ENCODE data around the gene ZNF326.
"Not testable (repeated sequence)": the region's sequence is repeated elsewhere in the genome, so short reads cannot be mapped to it uniquely, and the experiment has no call there.

ZNF326 gene

DNA sequence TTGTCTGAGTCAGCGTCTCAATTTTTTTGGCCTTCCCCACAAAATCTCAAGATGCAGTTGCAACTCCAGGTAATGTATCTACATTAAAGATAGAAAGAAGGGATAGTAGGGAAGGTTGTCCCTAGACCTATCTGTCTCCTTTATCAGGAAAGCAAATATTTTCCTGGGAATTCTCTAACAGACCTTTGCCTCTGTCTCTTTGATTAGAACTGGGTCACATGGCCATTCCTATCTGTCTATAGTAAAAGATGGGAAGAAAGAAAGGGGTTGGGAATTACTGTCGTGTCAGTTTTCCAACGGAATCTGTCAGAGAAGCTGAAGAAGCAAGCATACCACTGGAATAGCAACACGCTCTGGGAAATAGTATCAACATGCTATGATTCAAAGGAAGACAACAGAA is 48.7 kb downstream of the ZNF326 start:
- in situ Hi-C loops (cut with MboI; ENCODE audit: low sequenced_read_pairs): no loop called here
- H3K36me3 ChIP-seq (replicated peaks): no peaks in the 10 kb centered on the region
- H3K4me3 ChIP-seq: no peak overlapping the region
- H3K4me1 ChIP-seq: peaks cover 3% of the 10 kb centered on the region
- DNase-seq (ENCODE audit: low spot score in 2 of 2): no peak
- H3K9me3 ChIP-seq: no peaks in the 10 kb centered on the region
- peaks cover 12% of the 10 kb centered on the region; the same call in 1 of the 2 replicates for H3K27me3 ChIP-seq (ENCODE audit: low read depth)

GRCh38 chr1:90044346-90044745 is 49.4 kb downstream of the ZNF326 start:
- Histone ChIP-seq H3K36me3 (replicated peaks) (no peaks in the 10 kb centered on the region), H3K27me3 (ENCODE audit: low read depth) (peaks cover 15% of the 10 kb centered on the region), H3K9me3 (no peaks in the 10 kb centered on the region), H3K4me3 (no peak overlapping the region), H3K4me1 (peaks cover 3% of the 10 kb centered on the region)
- no peak for DNase-seq (ENCODE audit: low spot score in 2 of 2)
- in situ Hi-C loops (cut with MboI; ENCODE audit: low sequenced_read_pairs): no loop called here

DNA sequence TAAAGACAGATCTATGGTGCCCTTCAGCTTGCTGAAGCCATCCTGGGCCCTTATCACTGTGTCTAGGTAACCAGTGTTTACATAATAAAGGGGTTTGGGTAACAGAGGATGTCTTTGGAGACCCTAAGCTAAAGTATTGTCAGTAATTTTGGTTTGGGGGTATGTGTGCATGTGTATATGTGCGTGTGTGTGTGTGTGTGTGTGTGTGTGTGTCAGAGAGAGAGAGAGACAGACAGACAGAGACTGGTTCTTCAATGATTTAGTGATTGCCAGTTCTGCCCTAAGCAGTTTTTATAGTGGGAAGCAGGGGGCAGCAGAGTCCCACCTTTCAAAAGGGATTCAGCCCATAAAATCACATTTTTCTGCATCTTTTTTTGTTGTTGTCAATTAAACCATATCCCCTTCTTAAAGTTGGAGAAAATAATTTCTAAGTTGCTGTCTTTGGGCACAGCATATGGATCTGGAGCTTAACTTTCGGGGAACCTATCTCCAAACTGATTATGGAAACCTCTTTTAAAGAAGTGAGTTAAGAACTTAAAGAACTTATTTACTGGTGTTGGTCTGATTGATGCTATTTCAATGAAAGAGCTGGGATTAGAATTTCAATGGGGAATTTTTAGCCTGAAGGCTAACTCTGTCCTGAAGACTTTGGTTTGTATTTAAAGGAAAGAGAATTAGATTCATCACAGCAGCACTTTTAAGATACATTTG is 51.1 kb downstream of the ZNF326 start:
- peak; percentile 64 to 70 for DNase-seq (ENCODE audit: low spot score in 2 of 2)
- peaks cover 3% of the 10 kb centered on the region for H3K4me1 ChIP-seq
- H3K9me3 ChIP-seq: no peaks in the 10 kb centered on the region
- H3K36me3 ChIP-seq (replicated peaks): no peaks in the 10 kb centered on the region
- in situ Hi-C loops (cut with MboI; ENCODE audit: low sequenced_read_pairs): no loop called here
- H3K27me3 ChIP-seq (ENCODE audit: low read depth): peaks cover 24% of the 10 kb centered on the region
- H3K4me3 ChIP-seq: no peak overlapping the region

GRCh38 chr1:90046635-90047034 is 51.7 kb downstream of the ZNF326 start:
- H3K4me1 ChIP-seq: peaks cover 3% of the 10 kb centered on the region
- in situ Hi-C loops (cut with MboI; ENCODE audit: low sequenced_read_pairs): no loop called here
- no peak for DNase-seq (ENCODE audit: low spot score in 2 of 2)
- no peaks in the 10 kb centered on the region for H3K36me3 ChIP-seq (replicated peaks)
- H3K4me3 ChIP-seq: no peak overlapping the region
- H3K27me3 ChIP-seq (ENCODE audit: low read depth): peaks cover 30% of the 10 kb centered on the region
- no peaks in the 10 kb centered on the region for H3K9me3 ChIP-seq

DNA sequence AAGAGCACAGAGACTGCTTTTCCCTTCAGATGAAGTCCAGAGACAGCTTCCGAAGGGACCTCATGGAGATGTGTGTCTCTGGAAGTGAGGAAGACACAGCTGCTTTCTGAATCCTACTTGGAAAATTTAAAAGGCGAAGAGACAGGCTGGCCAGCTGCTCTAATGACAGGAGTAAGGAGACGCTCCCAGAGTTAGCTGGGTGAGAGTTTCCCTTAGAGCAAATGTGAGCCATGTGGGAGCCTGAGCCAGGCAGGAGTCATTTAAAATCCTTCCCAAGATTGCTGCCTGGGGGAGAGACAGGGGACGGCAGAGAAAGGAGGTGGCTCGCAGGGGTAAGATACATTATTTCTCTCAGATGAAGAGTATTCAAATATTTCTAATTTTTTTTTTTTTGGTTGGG is 53.1 kb downstream of the ZNF326 start:
- DNase-seq (ENCODE audit: low spot score in 2 of 2): no peak
- Histone ChIP-seq H3K36me3 (replicated peaks) (no peaks in the 10 kb centered on the region), H3K4me3 (no peak overlapping the region), H3K4me1 (peaks cover 3% of the 10 kb centered on the region), H3K9me3 (no peaks in the 10 kb centered on the region), H3K27me3 (ENCODE audit: low read depth) (peaks cover 33% of the 10 kb centered on the region)
- in situ Hi-C loops (cut with MboI; ENCODE audit: low sequenced_read_pairs): no loop called here

GRCh38 chr1:90062700-90063643 is 68.1 kb downstream of the ZNF326 start:
- H3K4me3 ChIP-seq; H3K9me3 ChIP-seq; in situ Hi-C loops (cut with MboI; ENCODE audit: low sequenced_read_pairs); H3K4me1 ChIP-seq; DNase-seq (ENCODE audit: low spot score in 2 of 2); H3K36me3 ChIP-seq (replicated peaks): not testable (repeated sequence)
- H3K27me3 ChIP-seq (ENCODE audit: low read depth): peaks cover 29% of the 10 kb centered on the region

DNA sequence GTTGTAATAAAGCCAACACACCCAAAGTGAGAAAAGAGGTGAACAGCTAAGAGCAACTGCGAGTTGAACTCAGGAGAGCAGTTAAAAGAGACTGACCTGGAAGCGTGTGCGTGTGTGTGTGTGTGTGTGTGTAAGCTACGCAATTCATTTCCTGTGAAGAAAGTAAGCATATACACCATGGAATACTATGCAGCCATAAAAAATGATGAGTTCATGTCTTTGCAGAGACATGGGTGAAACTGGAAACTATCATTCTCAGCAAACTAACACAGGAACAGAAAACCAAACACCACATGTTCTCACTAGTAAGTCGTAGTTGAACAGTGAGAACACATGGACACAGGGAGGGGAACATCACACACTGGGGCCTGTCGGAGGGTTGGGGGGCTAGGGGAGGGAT is 69.2 kb downstream of the ZNF326 start:
- DNase-seq (ENCODE audit: low spot score in 2 of 2); H3K9me3 ChIP-seq; H3K4me1 ChIP-seq; H3K36me3 ChIP-seq (replicated peaks); in situ Hi-C loops (cut with MboI; ENCODE audit: low sequenced_read_pairs); H3K4me3 ChIP-seq: not testable (repeated sequence)
- peaks cover 29% of the 10 kb centered on the region for H3K27me3 ChIP-seq (ENCODE audit: low read depth)

DNA sequence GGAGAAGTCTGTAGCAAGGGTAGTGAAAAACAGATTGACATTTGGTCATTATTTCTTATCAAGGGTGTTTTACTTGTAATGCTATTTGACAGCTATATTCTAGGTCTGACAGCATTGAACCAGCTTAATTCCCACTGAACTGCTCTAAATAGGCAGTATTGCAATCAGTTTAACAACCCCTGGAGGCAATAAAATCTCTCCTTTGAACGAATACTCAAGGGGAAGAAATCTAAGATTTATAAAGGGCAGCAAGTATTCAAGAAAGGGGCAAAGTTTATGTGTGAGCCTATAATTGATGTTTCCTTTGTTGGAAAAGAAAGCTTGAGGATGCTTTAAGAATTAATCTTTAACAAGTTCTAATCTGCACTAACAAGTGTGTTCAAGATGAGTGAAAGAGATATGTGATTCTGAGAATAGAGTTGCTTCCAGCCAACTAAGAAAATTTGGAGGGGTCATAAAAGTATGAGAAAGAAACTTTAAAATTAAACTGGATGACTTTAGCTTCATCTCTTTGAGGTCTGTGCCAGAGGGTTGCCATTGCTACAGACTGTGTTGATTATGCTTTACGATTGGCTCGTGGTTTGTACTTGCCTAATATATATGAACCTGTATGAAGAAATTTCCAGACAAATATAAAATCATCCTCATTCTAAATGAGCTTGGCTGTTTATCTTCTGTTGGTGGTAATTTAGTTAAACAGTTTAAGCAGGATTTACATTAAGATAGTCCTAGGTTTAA is 72.5 kb downstream of the ZNF326 start:
- DNase-seq (ENCODE audit: low spot score in 2 of 2): peak in 1 of 2 experiments; percentile 80
- H3K4me3 ChIP-seq: no peak overlapping the region
- in situ Hi-C loops (cut with MboI; ENCODE audit: low sequenced_read_pairs): no loop called here
- peaks cover 45% of the 10 kb centered on the region for H3K27me3 ChIP-seq (ENCODE audit: low read depth)
- no peaks in the 10 kb centered on the region for H3K4me1 ChIP-seq
- no peaks in the 10 kb centered on the region for H3K9me3 ChIP-seq
- H3K36me3 ChIP-seq (replicated peaks): no peaks in the 10 kb centered on the region

GRCh38 chr1:90068611-90069280 is 73.8 kb downstream of the ZNF326 start:
- no peak overlapping the region for H3K4me3 ChIP-seq
- DNase-seq (ENCODE audit: low spot score in 2 of 2): no peak
- H3K27me3 ChIP-seq (ENCODE audit: low read depth): peaks cover 50% of the 10 kb centered on the region
- no peaks in the 10 kb centered on the region for H3K4me1 ChIP-seq
- no peaks in the 10 kb centered on the region for H3K36me3 ChIP-seq (replicated peaks)
- no peaks in the 10 kb centered on the region for H3K9me3 ChIP-seq
- in situ Hi-C loops (cut with MboI; ENCODE audit: low sequenced_read_pairs): no loop called here

DNA sequence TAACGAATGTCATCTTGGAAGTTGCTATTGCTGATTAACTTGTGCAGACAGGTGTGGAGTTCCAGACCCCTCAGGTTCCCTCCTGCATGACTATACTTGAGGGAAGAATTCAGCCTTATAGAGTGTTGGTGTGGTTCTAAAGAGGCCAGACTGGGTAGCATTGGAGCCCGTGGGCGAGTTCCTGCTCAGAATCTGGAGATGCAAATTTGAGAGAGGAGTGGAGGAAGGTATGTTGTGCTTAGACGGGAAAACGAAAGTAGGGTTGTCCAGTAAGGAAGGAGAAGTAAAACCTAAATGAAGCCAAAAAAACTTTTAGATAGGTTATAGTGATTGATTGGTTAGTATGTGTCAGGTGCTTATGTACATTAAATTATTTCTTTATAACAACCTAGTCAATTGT is 79.2 kb downstream of the ZNF326 start:
- no peak for DNase-seq (ENCODE audit: low spot score in 2 of 2)
- no peaks in the 10 kb centered on the region for H3K9me3 ChIP-seq
- in situ Hi-C loops (cut with MboI; ENCODE audit: low sequenced_read_pairs): no loop called here

GRCh38 chr1:90074566-90074965 is 79.7 kb downstream of the ZNF326 start:
- Histone ChIP-seq H3K4me3 (no peak overlapping the region), H3K9me3 (no peaks in the 10 kb centered on the region), H3K36me3 (replicated peaks) (no peaks in the 10 kb centered on the region), H3K27me3 (ENCODE audit: low read depth) (peaks cover 36% of the 10 kb centered on the region), H3K4me1 (no peaks in the 10 kb centered on the region; the same call in 1 of the 2 replicates)
- no peak for DNase-seq (ENCODE audit: low spot score in 2 of 2)
- in situ Hi-C loops (cut with MboI; ENCODE audit: low sequenced_read_pairs): no loop called here

More for the DNA sequence above, 79.2 kb downstream of the ZNF326 start:
- no peaks in the 10 kb centered on the region; the same call in 1 of the 2 replicates for H3K4me1 ChIP-seq
- H3K36me3 ChIP-seq (replicated peaks): no peaks in the 10 kb centered on the region
- peaks cover 36% of the 10 kb centered on the region for H3K27me3 ChIP-seq (ENCODE audit: low read depth)
- no peak overlapping the region for H3K4me3 ChIP-seq

DNA sequence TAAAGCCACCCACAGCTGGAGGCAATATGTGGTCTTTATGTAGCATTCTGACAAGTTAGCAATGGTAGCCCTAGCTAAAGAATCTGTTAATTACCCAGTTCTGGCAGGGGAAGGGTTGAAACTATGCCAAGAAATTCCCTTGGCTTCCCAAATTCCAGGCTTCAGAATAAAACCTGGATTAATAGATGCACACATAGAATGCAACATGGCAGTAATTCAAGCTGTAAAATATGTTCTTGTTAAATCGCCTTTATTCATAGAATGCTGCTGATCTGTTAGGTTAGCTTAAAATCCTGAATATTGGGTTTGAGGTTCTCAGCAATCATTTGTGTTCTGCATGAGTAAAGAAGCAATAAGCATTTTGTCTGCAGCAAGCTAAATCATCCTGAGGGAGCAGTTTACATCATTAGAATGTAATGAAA is 80.1 kb downstream of the ZNF326 start:
- H3K36me3 ChIP-seq (replicated peaks): no peaks in the 10 kb centered on the region
- H3K4me1 ChIP-seq: no peaks in the 10 kb centered on the region; the same call in 1 of the 2 replicates
- H3K9me3 ChIP-seq: no peaks in the 10 kb centered on the region
- peaks cover 36% of the 10 kb centered on the region for H3K27me3 ChIP-seq (ENCODE audit: low read depth)
- no peak overlapping the region for H3K4me3 ChIP-seq
- in situ Hi-C loops (cut with MboI; ENCODE audit: low sequenced_read_pairs): no loop called here
- DNase-seq (ENCODE audit: low spot score in 2 of 2): peak in 1 of 2 experiments; percentile 4

- Histone ChIP-seq H3K27me3 (ENCODE audit: low read depth) (peaks cover 34% of the 10 kb centered on the region), H3K9me3 (no peaks in the 10 kb centered on the region), H3K36me3 (replicated peaks) (no peaks in the 10 kb centered on the region), H3K4me1 (no peaks in the 10 kb centered on the region), H3K4me3 (no peak overlapping the region)
- in situ Hi-C loops (cut with MboI; ENCODE audit: low sequenced_read_pairs): no loop called here
- DNase-seq (ENCODE audit: low spot score in 2 of 2): no peak
These were observed 89.1 kb downstream of the ZNF326 start for GRCh38 chr1:90083995-90084394.
